OCI-LY7 (cell line): Measurements from ENCODE around the gene CMC1. TPM values are rescaled to one million over a fixed set of nuclear protein-coding genes. Genes with fewer than 3 reads are reported as not detected.

Experiments used
- BruUV-seq: library from RNA; stranded (reverse); fragments of 400-500 nt; replicated peaks from 2 replicates; lab custom pipeline; 2021; lab: Mats Ljungman, UMichigan
- CTCF ChIA-PET: fragments of 300-600 bp; sonication (Branson Sonifier 250); formaldehyde crosslinking; loops from one replicate; lab custom pipeline; 2022; ENCODE audit warnings: antibody characterized with exemption; ENCODE audit not compliant: unreplicated experiment; lab: Charles Lee
- POLR2A ChIA-PET: fragments of 300-600 bp; sonication (Branson Sonifier 250); formaldehyde crosslinking; loops from one replicate; lab custom pipeline; 2022; ENCODE audit warnings: antibody characterized with exemption; lab: Charles Lee
- DNase-seq: peaks from one replicate; pipeline ENCODE4 v3.0.0-alpha.2; 2015; ENCODE audit warnings: low spot score
- H2AFZ ChIP-seq: fragments of 200-600 bp; sonication (generic), shearing (Covaris generic); 2 replicates; pipeline ENCODE4 v1.6.1; 2014; ENCODE audit warnings: mild to moderate bottlenecking, antibody characterized with exemption, low read length, moderate library complexity
- H3K27ac ChIP-seq: fragments of 200-600 bp; sonication (generic); 2 replicates; pipeline ENCODE4 v1.5.1; 2014; ENCODE audit warnings: mixed run types, low read depth, mild to moderate bottlenecking, moderate library complexity, low read length, inconsistent platforms; ENCODE audit not compliant: poor library complexity, severe bottlenecking
- H3K36me3 ChIP-seq: fragments of 200-600 bp; sonication (generic); 2 replicates; pipeline ENCODE4 v1.6.1; 2014; ENCODE audit warnings: mild to moderate bottlenecking, antibody characterized with exemption, low read length, moderate library complexity, mixed read lengths; ENCODE audit not compliant: insufficient read depth
- H3K4me1 ChIP-seq: fragments of 200-600 bp; sonication (generic); 2 replicates; pipeline ENCODE4 v1.5.1; 2014; ENCODE audit warnings: mild to moderate bottlenecking, low read length; ENCODE audit not compliant: insufficient read depth, poor library complexity, severe bottlenecking
- H3K4me2 ChIP-seq: fragments of 200-600 bp; sonication (generic); 2 replicates; pipeline ENCODE4 v1.6.1; 2014; ENCODE audit warnings: mild to moderate bottlenecking, low read length
- H3K4me3 ChIP-seq: fragments of 200-600 bp; sonication (generic); 2 replicates; pipeline ENCODE4 v1.5.1; 2014; ENCODE audit warnings: mild to moderate bottlenecking, low read depth, low read length; ENCODE audit not compliant: poor library complexity, severe bottlenecking
- H3K79me2 ChIP-seq: fragments of 200-600 bp; sonication (generic); 2 replicates; pipeline ENCODE4 v1.6.1; 2016; ENCODE audit warnings: low read depth, mild to moderate bottlenecking, low read length, moderate library complexity, mixed read lengths; ENCODE audit not compliant: insufficient read depth
- H3K9me2 ChIP-seq: fragments of 200-600 bp; sonication (generic); 2 replicates; pipeline ENCODE4 v1.6.1; 2016; ENCODE audit warnings: mild to moderate bottlenecking, low read length, mixed read lengths; ENCODE audit not compliant: insufficient read depth
- H3K9me3 ChIP-seq: fragments of 200-600 bp; sonication (generic); 2 replicates; pipeline ENCODE4 v1.6.1; 2014; ENCODE audit warnings: mild to moderate bottlenecking, mixed run types, low read length, mixed read lengths
- H4K20me1 ChIP-seq: fragments of 200-600 bp; sonication (generic); 2 replicates; pipeline ENCODE4 v1.6.1; 2014; ENCODE audit warnings: mild to moderate bottlenecking, antibody characterized with exemption, low read length, moderate library complexity, mixed read lengths; ENCODE audit not compliant: insufficient read depth
- EZH2phosphoT487 ChIP-seq: fragments of 200-600 bp; sonication (generic); IDR thresholded peaks from 2 replicates; pipeline ENCODE4 v1.6.1; 2018; ENCODE audit warnings: low read depth, borderline replicate concordance, mild to moderate bottlenecking, mixed run types, antibody characterized with exemption, low read length, moderate library complexity, mixed read lengths
- intact Hi-C: fragments of 100-400 bp; cut with micrococcal nuclease; formaldehyde crosslinking; loops from one replicate; pipeline ENCODE4 v1.10.0; 2022; ENCODE audit not compliant: unreplicated experiment
- total RNA-seq, 2 experiments: library from RNA; depleted of rRNA in 1 of 2; stranded (reverse); fragments of >200 nt in 1 of 2; shearing (Covaris generic) in 1 of 2; gene quantifications; 2 replicates each; pipeline ENCODE4 v1.2.3, GENCODE V29; 2014 to 2022
- TF ChIP-seq, protein P1 (sequence below): fragments of 200-600 bp; sonication (generic); conservative IDR thresholded peaks from 2 replicates; pipeline ENCODE4 v1.5.1; 2014; ENCODE audit warnings: mild to moderate bottlenecking, antibody characterized with exemption, low read length, moderate library complexity, mixed read lengths

Gene CMC1
- total RNA-seq, 2 experiments from 2014 or later = 12.1 to 26.9 TPM

DNA sequence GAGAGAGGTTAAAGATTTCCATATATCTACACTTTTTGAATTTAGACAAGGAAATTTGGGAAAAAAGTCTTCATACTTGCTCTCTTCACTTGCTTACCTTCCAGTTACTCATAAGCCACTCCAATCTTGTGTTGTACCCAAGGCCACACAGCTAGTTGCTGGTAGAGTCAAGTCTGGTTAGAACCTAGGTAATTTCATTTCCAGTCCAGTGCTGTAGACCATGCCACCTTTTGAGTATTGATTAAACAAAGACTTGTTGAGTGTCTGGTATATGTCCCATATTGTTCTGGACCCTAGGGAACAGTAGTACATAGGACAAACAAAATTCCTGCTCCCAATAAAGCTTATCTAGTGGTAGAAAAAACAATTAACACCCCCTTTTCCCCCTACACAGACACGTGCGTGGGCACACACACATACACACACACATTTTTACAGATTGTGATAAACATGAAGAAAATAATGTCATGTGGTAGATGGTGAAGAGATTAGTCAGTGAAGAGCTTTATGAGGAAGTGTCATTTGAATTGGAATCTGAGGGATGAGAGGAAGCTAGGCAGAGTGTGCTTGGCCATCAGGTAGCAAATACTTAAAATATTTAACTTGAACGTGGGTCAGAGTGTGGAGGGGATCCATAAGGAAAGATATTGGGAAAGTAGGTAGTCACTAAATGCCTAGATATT, 2.1 kb downstream of the CMC1 start:
- Histone ChIP-seq H3K9me3 (no peaks in the 10 kb centered on the region), H3K27ac (no peak overlapping the region), H3K4me2 (no peak overlapping the region), H3K4me1 (peaks cover 15% of the 10 kb centered on the region), H3K36me3 (no peaks in the 10 kb centered on the region), H4K20me1 (no peaks in the 10 kb centered on the region), H2AFZ (no peak overlapping the region), H3K4me3 (no peak overlapping the region), H3K79me2 (peaks cover 18% of the 10 kb centered on the region), H3K9me2 (no peaks in the 10 kb centered on the region)
- intact Hi-C loops = loop anchor here (5.0 kb wide), 1 partner anchor 761 kb away; the partner anchor contains the start of gene SLC4A7
- CTCF ChIA-PET = no interaction called here
- TF ChIP-seq, protein P1, sequence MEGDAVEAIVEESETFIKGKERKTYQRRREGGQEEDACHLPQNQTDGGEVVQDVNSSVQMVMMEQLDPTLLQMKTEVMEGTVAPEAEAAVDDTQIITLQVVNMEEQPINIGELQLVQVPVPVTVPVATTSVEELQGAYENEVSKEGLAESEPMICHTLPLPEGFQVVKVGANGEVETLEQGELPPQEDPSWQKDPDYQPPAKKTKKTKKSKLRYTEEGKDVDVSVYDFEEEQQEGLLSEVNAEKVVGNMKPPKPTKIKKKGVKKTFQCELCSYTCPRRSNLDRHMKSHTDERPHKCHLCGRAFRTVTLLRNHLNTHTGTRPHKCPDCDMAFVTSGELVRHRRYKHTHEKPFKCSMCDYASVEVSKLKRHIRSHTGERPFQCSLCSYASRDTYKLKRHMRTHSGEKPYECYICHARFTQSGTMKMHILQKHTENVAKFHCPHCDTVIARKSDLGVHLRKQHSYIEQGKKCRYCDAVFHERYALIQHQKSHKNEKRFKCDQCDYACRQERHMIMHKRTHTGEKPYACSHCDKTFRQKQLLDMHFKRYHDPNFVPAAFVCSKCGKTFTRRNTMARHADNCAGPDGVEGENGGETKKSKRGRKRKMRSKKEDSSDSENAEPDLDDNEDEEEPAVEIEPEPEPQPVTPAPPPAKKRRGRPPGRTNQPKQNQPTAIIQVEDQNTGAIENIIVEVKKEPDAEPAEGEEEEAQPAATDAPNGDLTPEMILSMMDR = no peak
- TF ChIP-seq EZH2phosphoT487 = no peak
- DNase-seq = no peak
- POLR2A ChIA-PET = no interaction called here
- BruUV-seq = no TSS peak

- CTCF ChIA-PET = no interaction called here
- no peaks in the 10 kb centered on the region for H3K9me3 ChIP-seq
- POLR2A ChIA-PET = no interaction called here
- TF ChIP-seq EZH2phosphoT487 = no peak
- TF ChIP-seq, protein P1 = no peak
- intact Hi-C loops = loop anchor here (5.0 kb wide), 1 partner anchor 762 kb away; the partner anchor contains the start of gene SLC4A7
- H3K36me3 ChIP-seq = no peaks in the 10 kb centered on the region
- H3K4me1 ChIP-seq = peaks cover 15% of the 10 kb centered on the region
- H3K79me2 ChIP-seq = peaks cover 18% of the 10 kb centered on the region
- H3K27ac ChIP-seq = no peak overlapping the region
- no peaks in the 10 kb centered on the region for H3K9me2 ChIP-seq
- no peak overlapping the region for H2AFZ ChIP-seq
- no TSS peak for BruUV-seq
- no peaks in the 10 kb centered on the region for H4K20me1 ChIP-seq
- no peak overlapping the region for H3K4me3 ChIP-seq
- DNase-seq = no peak
- H3K4me2 ChIP-seq = no peak overlapping the region
These were observed 3.1 kb downstream of the CMC1 start for GRCh38 chr3:28244491-28244890.

DNA sequence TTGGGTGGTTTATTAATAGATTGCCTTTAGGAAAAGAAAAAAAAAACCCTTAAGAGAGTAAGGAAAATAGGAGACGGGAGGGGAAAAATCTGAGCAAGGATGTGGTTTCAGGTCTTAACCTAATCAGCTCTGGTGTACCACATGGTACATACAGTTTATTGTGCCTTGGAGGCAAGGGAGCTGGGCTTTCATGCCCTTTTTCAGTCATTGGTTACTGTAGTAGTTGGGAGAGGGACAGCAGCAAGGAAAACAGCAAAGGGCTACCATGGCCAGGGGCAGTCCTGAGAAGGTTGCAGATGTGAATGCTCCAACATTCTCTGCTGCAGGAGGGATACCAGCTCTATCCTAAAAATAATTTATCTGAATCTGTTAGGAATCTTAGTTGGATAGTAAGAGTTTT, 5.9 kb downstream of the CMC1 start:
- BruUV-seq = no TSS peak
- Histone ChIP-seq H3K4me1 (peaks cover 12% of the 10 kb centered on the region), H3K27ac (no peak overlapping the region), H3K36me3 (no peaks in the 10 kb centered on the region), H3K79me2 (peaks cover 12% of the 10 kb centered on the region), H2AFZ (no peak overlapping the region), H3K9me3 (no peaks in the 10 kb centered on the region), H3K9me2 (no peaks in the 10 kb centered on the region), H3K4me3 (no peak overlapping the region), H3K4me2 (no peak overlapping the region), H4K20me1 (no peaks in the 10 kb centered on the region)
- CTCF ChIA-PET = no interaction called here
- TF ChIP-seq EZH2phosphoT487 = no peak
- TF ChIP-seq, protein P1 = no peak
- intact Hi-C loops = no loop called here
- POLR2A ChIA-PET = no interaction called here
- no peak for DNase-seq
